HG03565 (cell line): ENCODE measurements around the gene FAM78B.

Experiments used
- ATAC-seq: cut with Tn5 transposase; IDR thresholded peaks from one replicate; pipeline ENCODE4 v1.9.1; 2021; ENCODE audit warnings: mild to moderate bottlenecking, moderate library complexity; ENCODE audit not compliant: unreplicated experiment

FAM78B gene

DNA sequence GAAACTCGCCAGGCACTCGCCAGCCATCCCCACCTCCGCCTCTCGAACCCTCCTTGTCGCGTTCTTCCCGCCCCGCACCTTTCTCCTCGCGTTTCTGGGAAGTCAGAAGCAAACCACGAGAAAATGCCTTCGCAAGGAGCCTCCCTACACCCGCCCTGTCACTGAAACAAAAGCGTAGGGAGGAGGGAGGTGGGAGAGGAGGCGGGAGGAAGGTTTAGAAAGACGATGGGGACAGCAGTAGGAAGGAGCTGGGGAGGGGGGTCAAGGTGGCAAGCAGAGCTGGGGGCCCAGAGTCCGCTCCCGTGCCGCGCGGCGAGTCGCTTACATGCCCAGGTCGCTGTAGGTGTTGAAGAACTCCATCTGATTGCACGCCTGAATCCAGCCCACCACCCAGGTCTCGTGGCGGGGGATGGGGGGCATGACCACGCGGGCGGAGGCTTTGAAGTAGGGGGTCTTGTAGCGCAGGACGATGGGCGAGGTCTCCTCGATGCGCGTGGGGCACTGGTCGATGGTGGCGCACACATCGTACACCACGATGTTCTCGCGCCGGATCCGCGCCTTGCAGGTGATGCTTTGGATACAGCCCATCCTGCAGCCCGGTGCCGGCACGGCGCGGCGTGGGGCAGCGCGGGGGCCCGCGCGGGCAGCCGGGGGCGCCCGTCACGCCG lies 1.0 kb downstream of the FAM78B start:
- peak; percentile 0 for ATAC-seq

DNA sequence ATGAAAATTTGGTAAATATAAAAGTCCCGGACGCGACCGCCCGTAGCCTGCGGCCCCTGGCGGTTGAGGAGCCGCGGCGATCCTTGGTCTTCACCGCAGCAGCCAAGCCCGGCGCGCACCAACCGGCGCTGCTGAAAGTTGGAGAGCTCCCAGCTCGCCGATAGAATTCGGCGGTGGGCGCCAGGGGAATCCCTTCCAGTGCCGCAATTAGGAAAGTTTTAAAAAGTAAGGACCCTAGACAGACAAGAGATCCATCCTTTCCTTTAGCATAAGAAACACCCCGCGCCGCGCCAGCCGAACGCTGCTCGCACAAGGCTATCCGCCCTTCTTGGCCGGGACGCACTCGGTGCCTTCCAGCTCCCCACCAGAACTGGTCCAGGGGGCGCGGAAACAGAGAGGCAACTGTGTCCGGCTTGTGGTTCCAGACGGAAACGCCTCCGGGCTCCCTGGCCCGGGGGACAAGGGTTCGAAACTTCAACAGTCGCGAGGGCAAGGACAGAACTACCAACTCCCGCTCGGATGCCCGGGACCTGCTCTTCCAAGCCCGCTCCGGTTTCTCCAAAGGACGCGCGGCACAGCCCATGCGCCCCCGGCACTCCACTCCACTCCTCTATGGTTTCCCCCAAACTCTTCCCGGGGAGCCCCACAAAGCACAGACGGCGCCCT lies 1.7 kb downstream of the FAM78B start:
- peak; percentile 20 for ATAC-seq

DNA sequence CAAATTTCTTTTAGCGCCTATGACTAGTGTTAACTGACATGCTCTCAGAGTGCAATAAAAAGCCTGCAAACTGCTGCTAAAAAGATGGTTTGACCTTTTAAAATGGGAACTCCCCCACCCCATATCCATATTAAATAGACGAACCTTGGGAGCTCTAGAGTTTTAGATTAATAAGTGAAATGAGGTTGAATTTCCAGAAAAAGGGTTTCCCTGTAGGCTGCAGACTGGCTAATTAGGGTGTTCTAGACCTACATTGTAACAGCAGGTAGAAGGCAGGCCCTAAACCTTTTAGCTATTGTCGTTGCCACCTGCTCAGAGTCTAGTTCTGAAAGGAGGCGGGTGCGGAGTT lies 2.2 kb downstream of the FAM78B start:
- no peak for ATAC-seq

DNA sequence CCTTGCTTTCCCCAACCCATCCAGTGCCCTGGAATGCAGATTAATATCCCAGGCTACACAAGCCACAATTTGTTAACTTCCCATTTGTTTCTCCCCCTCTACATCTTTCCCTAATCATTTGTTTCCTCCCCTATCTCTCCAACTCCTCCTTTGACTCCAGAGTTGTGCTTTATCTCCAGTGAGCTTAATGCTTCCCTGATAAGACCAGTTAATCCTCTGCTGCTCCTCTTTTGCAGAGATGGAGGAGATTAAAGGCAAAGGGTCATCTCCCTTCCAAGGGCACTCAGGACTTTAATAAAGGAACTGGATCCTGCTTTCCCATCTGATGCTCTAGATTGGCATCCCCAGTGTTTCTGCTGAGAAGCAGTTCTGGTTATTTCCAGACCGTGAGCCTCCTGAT lies 7.1 kb downstream of the FAM78B start:
- ATAC-seq = no peak

DNA sequence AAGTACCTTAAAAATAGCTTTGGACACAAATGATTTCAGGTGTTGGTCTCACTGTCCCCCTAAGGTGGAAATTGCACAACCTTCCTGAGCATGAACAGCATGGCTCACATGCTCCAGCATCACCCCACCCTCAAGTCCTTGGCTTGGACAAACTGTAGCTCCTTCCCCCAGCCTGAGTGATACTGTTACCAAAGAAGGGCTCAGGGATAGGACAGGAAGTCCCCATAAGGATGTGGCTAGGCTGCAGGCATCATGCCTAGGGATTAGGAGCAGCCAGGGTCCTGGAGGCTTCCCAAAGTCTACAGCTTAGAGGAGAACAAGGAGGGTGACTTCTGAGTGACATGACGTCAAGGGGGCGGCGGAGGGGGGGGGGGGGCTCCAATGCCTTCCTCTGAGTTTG lies 10.1 kb downstream of the FAM78B start:
- ATAC-seq = no peak

DNA sequence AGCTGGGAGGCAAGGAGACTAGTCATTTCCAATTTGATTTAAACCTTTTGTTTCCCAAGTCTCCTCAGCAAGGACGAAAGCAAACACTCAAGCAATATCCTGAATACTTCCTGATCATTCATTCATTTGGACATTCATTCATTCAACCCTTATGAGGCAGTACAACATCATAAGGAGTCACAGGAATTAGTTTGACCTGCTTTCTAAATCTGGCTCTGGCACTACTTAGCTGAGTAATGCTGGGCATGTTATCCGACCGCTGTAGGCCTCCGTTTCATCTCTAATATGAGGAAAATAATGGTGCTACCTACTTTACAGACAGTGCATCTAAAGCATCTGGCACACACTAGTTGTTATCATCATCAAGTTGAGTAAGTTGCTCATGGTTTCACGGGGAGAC lies 11.7 kb downstream of the FAM78B start:
- ATAC-seq = no peak

DNA sequence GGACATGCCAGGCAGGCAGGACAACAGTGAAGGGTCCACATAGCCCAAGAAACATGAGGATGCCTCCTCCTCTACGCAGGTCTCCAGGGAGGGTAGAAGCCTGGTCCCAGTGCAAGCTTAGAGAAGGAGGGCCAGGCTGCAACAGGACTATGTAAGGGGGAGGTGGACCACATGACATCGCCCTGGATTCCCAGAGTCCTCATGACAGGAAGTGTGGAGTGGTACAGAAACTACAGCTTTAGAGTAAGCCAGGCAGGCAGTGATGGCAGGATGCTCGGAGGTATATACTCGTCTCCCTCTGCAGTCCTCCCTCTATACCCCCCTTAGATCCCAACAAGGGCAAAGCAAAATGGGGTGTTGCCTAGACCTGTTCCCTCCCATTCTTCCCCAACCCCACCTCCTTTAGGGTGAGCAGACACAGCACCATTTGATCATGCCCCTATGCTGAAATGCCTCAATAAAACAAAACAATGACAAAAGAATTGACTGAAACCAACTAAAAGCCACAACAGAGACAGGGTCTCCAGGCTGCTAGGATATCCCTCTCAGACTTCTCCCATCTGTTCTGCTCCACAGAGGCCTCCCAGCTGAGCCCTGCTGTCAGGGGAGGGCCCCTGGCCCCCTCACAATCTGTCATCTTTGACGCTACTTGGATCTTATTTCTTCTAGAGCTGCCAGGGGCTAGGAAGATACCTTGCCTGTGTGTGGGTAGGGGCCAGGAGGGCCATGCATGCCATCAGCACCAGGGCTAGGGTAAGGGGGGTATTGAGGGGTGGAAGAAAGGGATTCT lies 13.1 kb downstream of the FAM78B start:
- ATAC-seq = no peak

DNA sequence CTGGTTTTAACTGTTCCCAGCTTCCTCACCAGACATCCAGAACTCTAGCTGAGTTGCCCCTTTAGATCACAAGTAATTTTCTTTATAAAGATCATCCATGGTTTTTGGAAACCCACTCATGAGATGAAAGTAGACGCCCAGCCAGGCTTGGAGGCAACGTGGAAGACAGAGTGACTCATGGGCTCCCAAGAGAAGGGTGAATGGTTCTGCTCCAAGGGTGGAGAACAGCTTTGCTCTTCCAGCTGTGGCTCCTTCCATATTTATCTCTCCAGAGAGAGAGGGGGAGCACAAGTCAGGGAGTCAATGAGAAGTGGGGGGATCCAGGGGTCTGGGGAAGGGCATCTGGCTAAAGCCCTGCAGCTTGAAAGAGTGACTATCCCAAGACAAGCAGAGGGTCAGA lies 13.8 kb downstream of the FAM78B start:
- ATAC-seq = no peak

DNA sequence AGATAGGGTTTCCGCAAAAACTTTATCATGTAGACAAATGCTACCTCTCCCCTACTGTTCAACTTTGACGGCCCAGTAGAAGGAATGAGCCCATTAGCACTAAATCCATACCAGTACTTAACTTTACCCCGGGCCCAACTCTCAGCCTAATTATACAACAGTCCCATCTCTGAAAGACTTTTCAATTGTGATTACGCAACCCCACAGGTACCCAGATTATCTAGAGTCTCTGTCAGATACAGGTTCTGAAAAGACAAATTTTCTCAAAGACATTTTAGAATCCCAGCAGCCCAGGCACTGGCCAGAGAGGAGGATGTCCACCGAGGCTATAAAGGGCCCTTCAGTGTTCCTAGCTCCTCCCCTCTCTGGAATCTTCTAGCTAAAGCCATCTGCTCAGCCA lies 15.0 kb downstream of the FAM78B start:
- no peak for ATAC-seq

DNA sequence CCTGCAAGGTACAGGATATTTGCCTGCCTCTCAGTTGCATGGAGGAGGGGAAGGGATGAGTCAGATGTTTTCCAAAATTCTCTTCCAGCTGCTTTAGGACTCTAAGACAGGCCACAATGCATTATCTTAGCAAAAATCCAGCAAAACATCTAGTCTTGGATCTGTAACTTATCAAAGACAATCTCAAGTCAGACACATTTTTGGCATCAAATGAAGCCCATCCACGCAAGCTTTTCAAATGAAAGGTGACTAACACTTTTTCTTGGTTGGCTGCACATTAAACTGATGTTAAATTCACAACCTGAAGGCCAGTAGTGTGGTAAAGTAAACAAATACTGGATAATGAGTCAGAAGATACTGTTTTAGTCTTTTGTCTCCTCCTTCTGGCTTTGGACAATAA lies 21.3 kb downstream of the FAM78B start:
- ATAC-seq = no peak

DNA sequence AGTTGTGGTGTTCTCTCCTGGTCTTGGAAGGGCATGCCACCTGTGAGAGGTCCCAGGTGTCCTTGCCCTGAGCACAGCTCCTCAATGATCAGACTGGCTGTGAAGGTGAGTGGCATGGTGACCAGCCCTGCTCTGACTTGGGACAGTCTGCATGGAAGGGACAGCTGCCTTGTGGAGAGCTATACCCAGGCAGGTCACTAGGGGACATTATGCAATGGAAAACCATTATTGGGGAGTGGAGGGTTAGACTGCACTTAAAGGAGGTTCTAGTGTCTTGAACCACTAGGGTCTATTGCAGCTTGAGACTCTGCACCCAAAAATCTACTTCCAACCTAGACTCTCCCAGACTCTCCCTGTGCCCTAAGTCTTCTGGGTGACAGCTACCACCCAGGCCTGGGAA lies 24.8 kb downstream of the FAM78B start:
- ATAC-seq = no peak

DNA sequence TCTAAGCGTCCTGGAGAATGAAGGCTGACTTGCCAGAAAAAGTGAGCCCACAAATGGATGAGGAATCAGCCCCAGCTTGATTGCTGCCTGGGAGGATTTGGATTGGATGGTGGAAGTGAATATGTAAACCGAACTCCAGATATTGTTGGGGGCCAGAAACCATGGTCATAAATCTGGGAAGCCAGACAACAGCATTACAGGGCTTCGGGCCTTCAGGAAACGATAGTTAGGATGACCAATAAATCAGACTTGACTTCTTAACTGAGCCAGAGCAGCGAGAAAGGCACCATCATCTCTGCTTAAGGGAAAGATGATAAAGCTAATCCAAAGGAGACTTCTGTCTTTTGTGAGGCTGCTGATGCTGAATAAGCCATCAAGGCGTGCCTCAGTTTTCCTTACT lies 26.6 kb downstream of the FAM78B start:
- ATAC-seq = no peak

DNA sequence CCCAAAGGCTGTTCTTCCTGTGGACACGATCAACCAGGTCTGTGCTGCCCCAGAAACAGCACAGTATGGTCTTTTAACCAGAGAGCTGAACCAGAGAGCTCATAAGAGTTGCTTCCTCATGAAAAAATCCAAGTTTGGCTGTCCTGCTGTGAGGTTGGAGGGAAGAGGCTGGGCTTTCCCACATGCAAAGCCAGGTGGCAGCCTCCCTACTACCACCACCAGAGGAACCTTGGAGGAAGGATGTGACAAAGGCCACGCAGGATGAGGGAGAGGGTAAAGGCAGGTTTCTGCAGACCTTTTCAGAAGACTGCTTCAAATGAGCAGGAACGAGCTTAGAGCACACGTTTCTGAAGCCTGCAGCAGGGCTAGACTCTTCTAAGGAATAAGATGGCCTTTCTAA lies 27.1 kb downstream of the FAM78B start:
- ATAC-seq = no peak

DNA sequence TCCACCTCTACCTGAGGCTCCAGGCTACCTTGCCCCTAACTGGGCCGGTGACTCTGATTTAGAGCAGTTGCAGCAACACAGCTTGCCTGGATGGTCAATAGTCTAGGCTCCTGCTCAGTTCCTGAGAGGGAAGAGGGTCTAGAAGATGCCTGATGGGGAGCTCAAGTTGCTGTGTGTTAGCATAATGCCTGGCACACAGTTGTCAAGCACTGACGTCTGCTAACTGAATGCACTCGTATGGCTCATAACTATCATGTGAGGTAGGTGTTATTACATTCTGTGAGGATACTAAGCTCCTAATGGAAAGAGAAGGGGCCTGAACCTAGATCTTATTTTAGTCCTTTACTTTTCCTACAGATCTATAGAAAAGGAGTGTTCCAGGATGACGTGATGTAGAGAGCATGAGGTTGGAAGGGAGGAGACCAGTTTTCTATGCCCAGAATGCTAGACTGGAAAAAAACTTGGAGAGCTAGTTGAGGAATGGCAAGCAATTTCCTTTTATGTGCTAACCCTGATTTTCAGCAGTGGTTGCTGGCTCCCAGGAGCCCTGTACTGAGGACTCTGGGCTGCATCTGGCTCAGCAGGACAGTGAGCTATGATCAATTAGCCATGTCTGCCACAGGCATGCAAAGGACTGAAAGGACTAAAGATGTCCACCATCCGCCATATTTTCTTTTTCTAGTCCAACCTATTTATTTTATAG lies 30.0 kb downstream of the FAM78B start:
- no peak for ATAC-seq

DNA sequence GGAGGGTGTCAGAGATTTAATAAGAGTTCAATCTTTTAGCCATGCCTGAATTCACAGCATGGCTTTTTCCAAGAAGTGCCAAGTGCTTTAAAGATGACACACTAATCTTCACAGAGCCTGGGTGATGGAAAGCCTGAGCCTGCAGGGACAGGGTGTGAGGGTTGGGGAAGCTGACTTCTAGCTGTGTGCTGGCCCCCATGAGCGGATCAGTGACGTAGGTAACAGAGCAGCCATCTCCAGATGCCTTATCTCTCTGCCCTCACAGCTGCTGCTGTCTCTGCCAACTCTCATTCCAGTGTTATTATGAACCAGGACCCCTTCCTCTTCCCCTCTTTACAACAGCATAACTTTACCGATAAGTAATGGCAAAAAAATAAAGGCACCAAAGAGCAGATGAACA lies 30.6 kb downstream of the FAM78B start:
- no peak for ATAC-seq

DNA sequence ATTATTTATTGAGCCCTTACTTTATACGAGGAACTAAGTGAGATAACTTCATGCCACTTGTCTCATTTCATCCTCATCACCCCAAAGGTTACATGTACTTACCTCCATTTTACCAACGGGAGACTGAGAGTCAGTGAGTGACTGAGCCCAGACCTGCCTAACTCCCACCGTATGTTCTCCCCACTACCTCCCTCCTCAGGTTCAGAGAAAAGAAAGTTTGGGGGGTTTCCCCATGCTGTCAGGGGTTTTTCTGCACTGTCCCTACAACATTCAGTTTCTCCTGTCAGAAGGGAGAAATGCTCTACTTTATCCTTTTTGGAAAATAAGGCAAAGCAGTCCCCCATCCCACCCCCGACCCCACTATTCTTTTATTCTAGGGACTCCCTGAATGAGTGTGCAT lies 32.9 kb downstream of the FAM78B start:
- ATAC-seq = no peak

DNA sequence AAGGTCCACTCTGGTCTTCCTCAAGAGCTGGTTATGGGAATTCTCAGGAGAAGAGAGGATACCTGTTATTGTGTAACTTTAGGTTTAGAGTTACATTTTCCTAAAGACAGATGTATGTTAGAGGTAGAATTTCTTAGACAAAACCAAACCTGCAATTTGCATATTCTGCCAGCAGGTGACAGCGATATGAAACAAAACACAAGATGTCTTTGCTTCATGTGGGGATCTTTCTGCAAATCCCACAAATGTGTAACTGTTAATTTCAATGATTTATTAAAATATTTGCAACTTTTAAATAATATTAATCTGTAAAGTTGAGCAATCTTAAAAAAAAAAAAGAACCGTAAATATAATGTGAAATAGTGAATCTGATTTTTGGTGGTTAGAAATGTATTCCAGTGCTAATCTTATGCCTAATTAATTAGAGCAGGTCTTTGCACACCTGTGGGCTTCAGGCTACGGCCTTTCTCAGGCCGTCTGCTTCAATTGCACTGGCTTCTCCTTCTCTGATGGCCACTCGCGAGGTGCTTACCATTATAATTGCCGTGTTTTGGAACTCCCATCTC lies 33.4 kb downstream of the FAM78B start:
- ATAC-seq = no peak

DNA sequence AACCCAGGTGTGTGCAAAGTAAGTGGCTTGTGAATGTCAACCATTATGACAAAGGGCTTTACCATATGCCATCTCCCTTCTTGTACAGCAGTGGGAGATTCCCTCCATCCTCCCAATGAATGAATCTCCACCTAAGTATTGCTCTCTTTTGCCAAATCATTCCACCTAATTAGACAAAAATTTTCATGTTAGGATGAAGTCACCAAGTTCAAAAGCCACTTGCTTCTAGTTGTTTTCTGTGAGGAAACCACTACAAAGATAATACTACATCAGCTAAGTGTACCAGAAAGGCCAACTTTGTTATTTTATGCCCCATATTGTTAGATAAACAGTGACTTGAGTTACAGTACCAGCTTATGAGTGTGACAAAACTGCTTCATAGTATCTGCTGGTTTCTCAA lies 34.3 kb downstream of the FAM78B start:
- no peak for ATAC-seq

DNA sequence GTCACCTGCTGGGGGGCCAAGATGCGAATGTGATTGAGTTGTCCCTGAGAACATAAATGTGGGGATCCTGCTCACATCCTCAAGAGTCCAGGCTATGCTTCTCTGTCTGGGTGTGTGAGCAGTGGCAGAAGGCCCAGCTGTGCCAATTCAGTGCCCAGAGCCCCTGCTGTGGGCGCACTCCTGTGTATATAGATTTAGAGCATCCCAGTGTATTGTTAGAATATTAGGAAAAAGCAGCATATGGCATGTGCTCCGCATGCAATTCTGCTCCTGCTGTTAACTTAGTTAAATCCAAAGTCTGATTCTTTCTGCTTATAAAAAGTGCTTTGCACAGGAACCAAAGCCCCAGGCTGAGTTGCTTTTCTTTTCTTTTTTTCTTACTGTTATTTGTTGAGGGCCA lies 37.8 kb downstream of the FAM78B start:
- no peak for ATAC-seq

DNA sequence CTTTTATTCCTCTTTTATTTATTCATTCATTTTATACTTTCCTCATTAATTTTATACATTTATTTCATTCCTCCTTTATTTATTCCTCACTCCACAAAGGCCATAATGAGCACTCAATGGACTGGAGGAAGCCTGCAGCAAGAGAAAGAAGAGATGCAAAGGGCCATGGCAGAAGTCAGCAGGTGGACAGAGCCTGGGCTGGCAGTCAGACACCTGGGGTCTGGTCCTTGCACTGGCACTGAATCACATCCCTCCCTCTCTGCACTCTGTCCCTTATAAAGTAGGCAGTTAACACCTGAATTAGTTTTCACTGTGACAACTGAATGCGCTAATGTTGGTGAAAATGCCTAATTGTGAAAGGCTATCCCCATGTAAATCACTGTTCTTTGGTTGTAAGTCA lies 38.6 kb downstream of the FAM78B start:
- no peak for ATAC-seq

DNA sequence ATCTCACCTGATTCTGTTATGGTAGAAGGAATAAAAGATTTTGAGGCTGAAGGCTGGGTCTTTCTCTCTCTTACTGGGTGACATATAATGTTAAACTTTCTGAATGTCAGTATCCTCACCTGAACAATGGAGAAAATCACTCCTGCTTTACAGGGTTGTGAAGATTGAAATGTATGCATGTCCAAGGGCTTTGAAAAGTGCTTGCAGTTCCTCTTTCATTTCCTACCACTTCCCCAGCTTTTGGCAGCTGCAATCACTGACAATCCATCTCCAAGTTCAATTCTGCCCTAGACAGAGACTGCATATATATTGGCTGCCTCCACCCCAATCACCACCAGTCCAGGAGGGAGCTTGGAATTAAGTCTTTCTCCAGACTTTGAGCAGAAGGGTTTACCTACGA lies 39.8 kb downstream of the FAM78B start:
- ATAC-seq = no peak
